ENCODE data around the gene PARL.
"Not testable (repeated sequence)": the region's sequence is repeated elsewhere in the genome, so short reads cannot be mapped to it uniquely, and the experiment has no call there.

PARL gene

GRCh38 chr3:183816681-183817510 lies 67.8 kb downstream of the PARL start:
- no peak for DNase-seq

- no peak for DNase-seq
Measured at GRCh38 chr3:183815951-183816475, 68.7 kb downstream of the PARL start.

- DNase-seq: no peak
Measured at GRCh38 chr3:183815563-183815940, 69.1 kb downstream of the PARL start.

- no peak for DNase-seq
Measured at GRCh38 chr3:183814240-183814639, 70.4 kb downstream of the PARL start.

- DNase-seq: no peak
Measured at GRCh38 chr3:183812761-183813445, 71.8 kb downstream of the PARL start.

GRCh38 chr3:183811638-183812037 lies 73.0 kb downstream of the PARL start:
- DNase-seq: no peak

GRCh38 chr3:183810643-183811594 lies 73.8 kb downstream of the PARL start:
- DNase-seq: no peak

- DNase-seq: no peak
Measured at GRCh38 chr3:183809270-183809669, 75.4 kb downstream of the PARL start.

- no peak for DNase-seq
Measured at GRCh38 chr3:183808355-183808754, 76.3 kb downstream of the PARL start.

GRCh38 chr3:183807881-183808280 lies 76.8 kb downstream of the PARL start:
- no peak for DNase-seq

GRCh38 chr3:183807209-183807728 lies 77.4 kb downstream of the PARL start:
- no peak for DNase-seq

- DNase-seq: no peak
Measured at GRCh38 chr3:183802989-183803388, 81.7 kb downstream of the PARL start.

- no peak for DNase-seq
Measured at GRCh38 chr3:183801601-183802000, 83.1 kb downstream of the PARL start.

GRCh38 chr3:183800243-183800863 lies 84.3 kb downstream of the PARL start:
- DNase-seq: no peak

GRCh38 chr3:183799461-183799860 lies 85.2 kb downstream of the PARL start:
- DNase-seq: no peak

GRCh38 chr3:183797996-183798395 lies 86.7 kb downstream of the PARL start:
- no peak for DNase-seq

GRCh38 chr3:183796372-183796771 lies 88.3 kb downstream of the PARL start:
- no peak for DNase-seq

- no peak for DNase-seq
Measured at GRCh38 chr3:183794452-183794851, 90.2 kb downstream of the PARL start.

GRCh38 chr3:183792976-183793375 lies 91.7 kb downstream of the PARL start:
- DNase-seq: no peak

GRCh38 chr3:183790700-183791099 lies 94.0 kb downstream of the PARL start:
- no peak for DNase-seq

- DNase-seq: no peak
Measured at GRCh38 chr3:183789826-183790225, 94.9 kb downstream of the PARL start.

GRCh38 chr3:183784503-183784902 lies 100.2 kb downstream of the PARL start:
- not testable (repeated sequence) for DNase-seq

Data from 8988T (cell line).